Hematopoietic multipotent progenitor cell treated with erythropoietin and hydrocortisone succinate and interleukin-3 and kit ligand, for 4 days (in vitro differentiated cells): ENCODE data around the gene MSL1.

Experiments
- DNase-seq: peaks from one replicate; pipeline ENCODE4 v3.0.0-alpha.2; 2015

Gene MSL1

DNA sequence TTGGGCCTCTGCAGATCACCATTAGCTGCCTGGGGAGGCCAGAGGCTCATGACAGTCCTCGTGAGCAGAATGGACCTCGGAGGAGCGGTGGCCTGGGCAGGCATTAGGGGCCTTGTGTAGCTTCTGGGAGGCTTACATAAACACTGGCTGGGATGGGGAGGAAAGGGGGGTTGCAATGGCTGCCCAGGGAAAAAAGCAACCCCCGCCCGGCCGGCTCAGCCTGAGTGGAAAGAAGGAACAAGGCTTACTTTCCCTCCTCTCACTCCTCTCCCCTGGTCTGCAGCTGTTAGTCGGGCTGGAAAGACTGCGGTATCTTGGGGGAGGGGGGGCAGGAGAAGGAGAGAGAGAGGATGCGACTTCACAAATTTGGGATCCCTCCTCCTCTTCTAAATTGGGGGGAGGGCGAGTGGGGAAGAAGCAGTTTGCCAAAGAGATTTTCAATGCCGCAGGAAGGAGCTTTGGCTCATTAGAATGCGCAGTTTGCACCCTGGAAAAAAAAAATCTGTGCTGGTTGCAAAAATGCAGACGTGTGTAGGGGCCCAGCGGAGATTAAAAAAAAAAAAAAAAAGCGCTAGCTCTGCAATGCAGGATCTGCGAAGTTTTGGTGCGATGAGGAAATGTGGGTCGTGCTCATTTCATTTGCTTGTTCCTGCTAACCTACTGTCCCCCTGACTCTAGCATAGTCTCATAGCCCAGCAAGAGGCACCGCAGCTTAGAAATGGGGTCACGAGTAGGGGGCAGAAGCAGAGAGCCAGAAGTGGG lies 14.8 kb upstream of the MSL1 start:
- DNase-seq = peak; percentile 54

DNA sequence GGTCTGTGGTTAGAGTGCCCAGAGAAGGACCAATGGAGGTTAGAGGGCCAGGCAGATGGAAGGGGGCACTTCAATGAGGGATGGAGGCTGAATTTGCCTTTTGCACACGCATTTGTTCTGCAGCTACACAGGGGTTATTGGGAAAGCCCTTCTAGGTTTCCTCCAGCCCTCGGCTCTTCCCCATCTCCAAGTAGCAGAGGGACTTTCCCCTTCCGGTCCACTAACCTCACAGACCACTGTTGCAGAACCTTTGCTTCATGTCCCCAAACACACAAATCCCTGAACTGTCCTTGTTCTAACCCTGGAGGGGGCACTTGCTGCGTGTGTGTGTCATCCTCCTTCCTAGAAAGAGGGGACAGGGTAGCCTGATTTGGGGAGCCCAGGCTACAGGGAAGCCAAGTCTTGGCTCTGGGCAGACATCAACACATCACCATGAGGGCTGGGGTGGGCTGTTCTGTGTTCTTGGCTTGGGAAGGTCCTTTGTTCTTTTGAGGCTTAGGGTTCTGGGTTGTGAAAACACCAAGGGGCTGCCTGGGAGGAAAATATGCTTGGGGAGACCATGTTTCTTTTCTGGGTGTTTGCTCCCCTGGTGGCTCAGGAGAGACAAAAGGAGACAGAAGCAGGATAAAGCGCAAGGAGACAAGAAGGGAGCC lies 14.1 kb upstream of the MSL1 start:
- peak; percentile 80 for DNase-seq

DNA sequence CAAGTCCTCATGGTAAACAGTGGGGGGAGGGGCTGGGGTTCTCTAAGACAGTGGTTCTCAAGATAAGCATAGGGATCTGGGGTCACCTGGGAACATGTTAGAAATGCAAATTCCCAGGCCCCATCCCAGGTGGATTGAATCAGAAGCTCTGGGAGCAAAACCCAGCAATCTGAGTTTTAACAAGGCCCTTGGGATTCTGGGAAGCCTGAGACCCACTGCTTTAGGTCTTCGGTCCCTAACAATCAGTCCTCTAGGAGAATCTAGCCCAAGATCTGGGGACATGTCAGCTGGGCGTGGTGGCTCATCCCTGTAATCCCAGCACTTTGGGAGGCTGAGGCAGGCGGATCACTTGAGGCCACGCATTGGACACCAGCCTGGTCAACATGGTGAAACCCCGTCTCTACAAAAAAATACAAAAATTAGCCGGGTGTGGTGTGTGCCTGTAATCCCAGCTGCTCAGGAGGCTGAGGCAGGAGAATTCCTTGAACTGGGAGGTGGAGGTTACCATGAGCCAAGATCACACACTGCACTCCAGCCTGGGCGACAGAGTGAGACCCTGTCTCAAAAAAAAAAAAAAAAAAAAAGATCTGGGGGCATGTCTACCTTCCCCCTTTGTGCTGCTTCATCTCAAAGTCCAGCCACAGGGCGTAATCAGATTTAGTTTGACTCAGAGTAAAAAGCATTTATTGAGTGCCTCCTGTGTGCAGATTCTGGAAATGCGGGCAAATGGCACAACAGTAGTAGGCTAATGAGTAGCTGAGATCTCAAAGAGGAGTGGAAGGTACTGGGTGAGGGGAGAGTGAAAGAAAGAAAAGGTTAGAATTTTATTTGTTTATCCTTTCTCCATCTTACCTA lies 12.6 kb upstream of the MSL1 start:
- DNase-seq = peak; percentile 67

DNA sequence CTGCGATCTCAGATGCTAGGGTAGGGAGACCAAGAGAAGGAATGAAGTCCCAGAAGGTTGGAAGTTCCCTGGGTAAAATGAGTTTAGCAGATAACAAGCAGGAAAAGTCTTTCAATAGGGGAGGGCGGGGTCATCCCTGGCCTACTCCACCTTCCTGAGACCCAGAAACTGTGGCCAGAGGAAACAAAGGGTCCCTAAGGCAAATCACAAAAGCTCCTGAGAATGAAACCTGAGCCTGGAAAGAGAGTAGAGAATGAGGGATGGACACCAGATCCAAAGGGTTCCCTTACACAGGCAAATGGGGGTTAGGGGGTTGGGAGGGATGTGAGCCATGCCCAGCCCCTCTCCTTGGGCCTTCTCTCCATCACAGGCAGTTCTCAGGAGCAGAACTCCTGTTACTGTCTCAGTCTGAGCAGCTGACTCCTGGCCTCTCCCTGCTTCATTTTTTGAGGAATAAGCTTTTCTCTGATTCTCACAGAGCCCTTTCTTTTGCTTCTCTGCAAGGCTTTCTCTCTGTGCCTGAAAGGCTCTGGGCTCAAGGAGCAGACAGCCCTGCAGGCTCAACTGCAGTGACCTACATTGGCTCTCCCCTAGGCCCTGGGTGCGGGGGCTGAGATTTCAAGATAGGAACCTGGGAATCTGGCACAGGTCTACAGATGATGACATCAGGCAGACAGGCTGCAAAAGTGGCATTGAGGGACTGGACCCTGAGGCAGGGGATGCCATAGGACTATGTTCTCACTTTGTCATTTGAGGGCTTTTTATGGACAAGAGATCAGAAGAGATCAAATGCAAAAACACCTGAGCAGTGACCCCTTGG lies 11.5 kb upstream of the MSL1 start:
- no peak for DNase-seq

DNA sequence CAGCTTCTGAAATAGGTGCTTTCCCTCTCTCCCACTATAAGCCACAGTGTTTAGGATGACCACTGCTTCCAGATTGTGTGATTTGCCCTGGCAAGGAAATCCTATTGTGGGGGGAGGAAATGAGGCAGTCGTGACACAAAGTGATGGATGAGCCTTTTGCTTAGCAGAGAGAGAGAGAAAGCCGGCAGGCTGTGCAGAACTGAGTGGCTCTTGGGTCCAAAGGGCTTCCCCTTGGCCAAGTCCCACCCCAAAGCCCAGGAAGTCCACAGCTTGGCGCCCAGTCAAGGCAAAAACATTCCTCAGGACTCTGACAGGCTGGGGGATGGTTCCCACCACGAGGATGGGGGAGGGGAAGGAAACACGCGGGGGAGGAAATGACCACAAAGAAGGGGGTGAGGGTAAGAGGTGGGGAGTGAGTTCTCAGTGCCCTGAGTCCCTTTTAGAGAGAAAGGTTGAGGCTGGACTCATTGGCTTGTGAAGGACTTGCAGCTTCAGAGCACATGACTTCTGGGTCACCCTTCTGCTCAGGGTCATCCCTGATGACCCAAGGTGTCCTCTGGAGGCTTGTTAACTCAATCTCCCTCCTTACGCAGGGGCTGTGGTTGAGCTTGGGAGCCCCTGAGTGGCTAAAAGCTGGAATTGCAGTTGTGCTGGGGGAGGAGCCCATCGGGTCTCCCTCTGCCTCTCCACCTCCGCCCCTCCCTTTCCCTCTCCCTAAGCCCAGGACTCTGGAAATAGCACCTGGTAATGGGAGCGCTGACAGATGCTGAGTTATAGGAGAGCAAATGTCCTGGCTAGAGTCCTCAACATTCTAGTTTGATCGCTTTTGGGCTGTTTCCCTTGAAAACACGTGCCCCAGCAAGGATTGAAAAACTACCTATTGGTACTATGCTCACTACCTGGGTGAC lies 10.3 kb upstream of the MSL1 start:
- DNase-seq = peak; percentile 95

DNA sequence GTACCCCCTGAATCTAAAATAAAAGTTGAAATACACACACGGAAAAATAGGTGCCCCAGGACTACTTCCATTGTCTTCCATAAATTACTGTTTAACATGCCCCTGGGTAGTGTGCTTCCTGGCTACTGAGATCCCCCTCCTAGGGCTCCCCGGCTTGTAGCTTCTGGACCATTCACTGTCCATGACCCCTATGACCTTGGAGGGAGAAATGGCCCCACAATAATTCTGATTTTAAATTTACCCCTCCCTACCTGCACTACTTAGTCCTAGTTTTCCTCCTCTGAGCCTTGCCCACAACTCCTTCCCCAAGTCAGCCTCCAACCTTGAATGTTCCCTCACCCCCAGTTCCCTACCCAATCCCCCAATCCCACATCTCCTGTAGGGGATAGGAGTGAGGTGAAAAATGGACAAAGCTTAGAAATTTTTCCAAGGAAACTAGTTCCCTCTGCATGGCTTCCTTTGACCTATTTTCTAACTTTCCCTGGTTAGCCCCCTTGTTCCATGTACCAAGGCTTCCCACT lies 9.5 kb upstream of the MSL1 start:
- no peak for DNase-seq

DNA sequence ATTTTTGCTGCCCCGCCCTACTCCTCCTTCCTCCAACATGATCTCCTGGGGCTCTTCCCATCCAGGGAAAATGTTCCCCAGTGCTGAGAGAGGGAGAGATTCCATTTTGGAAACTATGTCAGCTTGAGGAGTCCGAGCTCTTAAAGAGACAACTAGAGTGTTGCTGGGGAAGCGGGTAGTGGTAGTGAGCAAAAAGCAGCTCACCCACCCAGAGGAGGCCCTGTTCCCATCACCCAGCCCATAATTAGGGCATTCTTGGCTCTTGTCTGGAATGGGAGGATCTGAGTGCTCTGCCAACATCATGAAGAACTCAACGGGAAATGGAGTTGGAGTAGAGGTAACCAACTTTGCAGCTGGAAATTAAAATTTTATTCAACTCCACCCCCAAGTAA lies 9.1 kb upstream of the MSL1 start:
- DNase-seq = no peak

DNA sequence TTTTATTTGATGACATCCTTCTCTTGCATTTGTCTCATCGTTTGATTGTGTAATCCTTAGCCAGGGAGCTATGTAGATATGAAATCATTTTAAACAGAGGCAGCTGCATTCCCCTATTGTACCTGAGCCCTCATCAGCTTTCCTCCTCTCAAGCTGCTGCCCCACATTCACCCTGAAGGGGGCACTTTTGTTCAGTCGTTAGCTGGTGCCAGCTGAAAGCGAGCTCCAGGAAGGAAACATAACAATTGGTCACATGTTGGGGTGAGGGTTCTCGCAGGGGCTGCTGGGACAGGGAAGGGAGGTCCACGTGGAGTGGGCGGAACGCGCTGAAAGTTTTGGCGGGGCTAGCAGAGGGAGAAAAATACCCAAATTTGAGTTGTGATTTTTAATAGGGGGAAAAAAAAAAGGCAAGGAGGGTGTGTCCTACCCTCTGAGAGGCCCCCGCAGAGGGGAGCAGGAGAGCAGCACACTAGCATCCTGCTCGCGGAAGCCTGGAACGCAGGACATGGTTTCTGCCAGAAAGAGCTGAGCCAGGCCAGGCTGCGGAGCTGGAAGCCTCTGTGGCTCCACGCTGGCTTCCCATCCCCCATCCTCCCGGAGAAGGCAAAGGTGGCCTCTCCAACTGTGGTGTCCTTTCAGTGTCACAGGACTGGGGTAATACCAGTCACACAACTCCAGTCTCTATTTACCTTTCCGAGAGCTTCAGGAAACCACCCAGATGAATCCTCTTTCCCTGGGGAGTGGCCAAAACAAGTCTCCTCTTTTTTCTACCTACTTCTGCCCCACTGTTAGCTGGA lies 8.5 kb upstream of the MSL1 start:
- DNase-seq = peak; percentile 99

DNA sequence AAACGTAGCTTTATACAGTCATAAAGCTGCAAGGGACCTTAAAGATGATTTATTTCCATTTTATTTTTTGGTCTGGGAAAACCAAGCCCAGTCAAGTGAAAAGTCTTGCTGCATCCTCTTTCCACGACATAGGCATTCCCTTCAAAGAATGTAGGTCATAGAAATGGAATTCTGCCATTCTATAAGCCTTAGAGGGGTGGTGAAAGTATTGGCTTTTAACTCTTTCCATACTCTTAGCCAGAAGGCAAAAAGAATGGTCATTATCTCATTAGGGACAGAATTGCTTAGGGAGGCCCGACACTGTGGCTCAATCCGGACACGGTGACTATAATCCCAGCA lies 7.9 kb upstream of the MSL1 start:
- no peak for DNase-seq

DNA sequence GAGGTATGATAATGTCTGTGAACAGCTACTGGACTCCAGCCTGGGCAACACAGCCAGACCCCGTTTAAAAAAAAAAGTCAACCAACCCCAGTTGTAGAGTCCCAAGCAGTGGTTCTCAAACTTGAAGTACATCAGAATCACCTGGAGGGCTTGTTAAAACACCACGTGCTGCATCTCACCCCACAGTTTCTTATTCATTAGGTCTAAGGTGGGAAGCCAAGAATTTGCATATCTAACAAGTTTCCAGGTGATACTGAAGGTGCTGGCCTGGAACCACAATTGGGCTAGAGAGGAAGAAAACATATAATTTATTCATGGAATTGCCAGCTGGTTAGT lies 6.7 kb upstream of the MSL1 start:
- DNase-seq = no peak

DNA sequence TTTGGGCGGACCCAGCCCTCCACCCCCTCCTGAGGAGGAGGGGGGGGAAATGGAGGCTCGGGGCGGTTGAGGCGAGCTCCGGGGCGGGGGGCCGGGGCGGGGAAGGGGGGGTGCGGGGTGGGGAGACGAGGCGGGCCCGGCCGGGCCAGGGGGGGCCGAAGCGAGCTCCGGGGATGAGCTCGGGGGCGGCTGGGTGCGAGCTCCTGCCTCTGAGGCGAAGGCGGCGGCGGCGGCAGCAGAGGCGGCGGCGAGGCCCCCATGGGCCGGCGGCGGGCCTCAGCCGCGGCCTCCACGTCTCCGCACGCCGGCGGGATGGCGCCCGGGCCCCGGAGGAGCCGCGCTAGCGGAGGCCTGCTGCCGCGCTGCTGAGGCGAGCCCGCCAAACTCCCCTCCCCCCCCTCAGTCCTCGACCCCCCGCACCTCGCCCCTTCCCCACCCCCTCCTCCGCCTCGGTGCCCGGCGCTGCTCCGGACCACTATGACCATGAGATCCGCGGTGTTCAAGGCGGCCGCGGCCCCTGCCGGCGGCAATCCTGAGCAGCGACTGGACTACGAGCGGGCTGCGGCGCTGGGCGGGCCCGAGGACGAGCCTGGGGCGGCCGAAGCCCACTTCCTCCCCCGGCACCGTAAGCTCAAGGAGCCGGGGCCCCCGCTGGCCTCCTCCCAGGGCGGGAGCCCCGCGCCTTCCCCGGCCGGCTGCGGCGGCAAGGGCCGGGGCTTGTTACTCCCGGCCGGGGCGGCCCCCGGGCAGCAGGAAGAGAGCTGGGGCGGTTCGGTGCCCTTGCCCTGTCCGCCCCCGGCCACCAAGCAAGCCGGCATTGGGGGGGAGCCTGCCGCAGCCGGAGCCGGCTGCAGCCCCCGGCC lies 596 bp downstream of the MSL1 start:
- DNase-seq = peak; percentile 67

DNA sequence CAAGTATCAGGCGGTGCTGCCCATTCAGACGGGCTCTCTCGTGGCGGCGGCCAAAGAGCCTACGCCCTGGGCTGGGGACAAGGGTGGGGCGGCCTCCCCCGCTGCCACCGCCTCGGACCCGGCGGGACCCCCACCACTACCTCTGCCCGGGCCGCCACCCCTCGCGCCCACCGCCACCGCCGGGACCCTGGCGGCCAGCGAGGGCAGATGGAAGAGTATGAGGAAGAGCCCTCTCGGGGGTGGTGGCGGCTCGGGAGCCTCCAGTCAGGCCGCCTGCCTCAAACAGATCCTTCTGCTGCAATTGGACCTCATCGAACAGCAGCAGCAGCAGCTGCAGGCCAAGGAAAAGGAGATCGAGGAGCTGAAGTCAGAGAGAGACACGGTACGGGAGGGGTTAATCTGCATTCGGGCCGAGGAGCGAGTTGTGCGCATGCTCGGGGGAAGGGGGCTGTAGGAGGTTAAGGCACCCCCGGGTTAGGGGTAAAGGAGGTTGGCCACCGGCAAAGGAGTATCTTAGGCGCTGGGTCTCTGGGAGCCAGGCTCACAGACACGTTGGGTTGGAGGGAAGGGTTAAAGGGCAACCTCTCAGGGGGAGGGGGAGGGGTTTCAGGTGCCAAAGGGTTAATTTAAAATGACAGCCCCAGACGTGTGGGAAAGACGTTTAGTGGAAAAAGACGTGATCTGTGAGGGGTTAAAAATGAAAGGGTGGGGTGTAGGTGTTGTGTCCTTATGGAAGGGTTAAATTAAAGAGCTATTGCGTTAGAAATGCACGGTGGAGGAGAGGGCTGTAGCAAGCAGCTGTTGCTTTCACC lies 1.4 kb downstream of the MSL1 start:
- DNase-seq = peak; percentile 74

DNA sequence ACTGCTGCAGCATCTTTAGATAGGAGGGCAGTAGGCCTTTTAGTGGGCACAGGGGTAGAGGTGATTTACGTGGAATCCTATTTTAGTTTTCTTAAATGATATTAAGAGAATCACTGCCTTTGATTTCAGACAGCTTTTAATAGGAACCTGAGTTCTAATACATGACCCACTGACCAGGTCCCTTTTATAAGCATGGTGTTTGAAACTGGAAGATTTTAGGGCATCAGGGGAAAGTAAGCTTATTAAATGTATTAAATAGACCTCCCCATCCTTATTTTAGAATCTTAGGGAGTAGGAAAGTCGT lies 2.0 kb downstream of the MSL1 start:
- DNase-seq = no peak

DNA sequence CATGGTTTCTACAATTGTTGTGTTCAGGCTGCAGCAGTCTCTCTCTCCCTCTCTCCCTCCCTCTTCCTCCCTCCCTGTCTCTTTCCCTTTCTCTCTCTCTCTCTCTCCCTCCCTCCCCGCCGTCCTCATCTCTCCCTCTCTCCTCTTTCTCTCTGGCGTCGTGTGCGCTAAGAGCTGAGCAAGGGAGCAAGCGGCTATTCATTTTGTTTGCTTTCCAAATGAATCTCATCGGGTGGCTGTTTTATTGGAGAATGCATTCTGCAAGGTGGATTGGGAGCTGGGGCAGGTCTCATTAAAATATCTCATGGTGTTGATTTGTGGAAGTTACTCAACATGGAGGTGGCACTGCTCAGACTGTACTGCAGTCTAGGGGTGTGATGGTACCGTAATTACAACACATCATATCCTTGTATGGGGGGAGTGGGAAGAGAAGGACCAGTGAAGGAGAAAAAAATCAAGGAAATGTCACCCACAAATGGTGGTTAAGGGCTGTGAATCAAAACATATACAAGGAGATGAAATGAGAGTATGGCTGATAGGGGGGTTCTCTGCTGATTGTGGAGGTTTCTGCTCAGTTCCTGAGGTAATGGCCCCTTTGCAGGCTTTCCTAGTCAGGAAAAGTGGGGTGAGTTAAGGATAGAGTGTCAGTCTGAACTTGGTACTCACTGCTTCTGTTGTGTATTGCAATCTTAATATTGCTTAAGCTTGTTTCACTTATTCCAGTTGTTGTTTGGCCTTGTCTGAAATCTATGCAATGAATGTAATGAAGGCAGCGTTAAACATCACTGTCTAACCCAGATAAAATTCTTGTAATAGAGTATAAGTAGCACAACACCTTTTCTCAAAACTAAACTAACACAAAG lies 2.7 kb downstream of the MSL1 start:
- DNase-seq = no peak

DNA sequence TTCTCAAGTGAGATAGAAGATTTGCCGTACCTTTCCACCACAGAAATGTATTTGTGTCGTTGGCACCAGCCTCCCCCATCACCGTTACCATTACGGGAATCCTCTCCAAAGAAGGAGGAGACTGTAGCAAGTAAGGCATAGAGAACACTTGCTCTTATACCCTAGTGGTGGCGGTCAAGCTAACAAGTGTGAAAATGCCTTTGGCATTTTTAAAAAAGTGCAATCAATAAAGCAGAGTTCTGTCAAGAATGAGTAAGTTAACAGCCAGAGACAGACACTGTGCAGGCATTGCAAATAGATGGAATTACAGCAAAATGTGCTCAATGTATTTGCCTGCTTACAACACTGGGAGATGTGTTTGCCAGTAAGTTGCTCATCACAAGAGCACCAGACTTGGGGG lies 7.7 kb downstream of the MSL1 start:
- DNase-seq = peak; percentile 44

DNA sequence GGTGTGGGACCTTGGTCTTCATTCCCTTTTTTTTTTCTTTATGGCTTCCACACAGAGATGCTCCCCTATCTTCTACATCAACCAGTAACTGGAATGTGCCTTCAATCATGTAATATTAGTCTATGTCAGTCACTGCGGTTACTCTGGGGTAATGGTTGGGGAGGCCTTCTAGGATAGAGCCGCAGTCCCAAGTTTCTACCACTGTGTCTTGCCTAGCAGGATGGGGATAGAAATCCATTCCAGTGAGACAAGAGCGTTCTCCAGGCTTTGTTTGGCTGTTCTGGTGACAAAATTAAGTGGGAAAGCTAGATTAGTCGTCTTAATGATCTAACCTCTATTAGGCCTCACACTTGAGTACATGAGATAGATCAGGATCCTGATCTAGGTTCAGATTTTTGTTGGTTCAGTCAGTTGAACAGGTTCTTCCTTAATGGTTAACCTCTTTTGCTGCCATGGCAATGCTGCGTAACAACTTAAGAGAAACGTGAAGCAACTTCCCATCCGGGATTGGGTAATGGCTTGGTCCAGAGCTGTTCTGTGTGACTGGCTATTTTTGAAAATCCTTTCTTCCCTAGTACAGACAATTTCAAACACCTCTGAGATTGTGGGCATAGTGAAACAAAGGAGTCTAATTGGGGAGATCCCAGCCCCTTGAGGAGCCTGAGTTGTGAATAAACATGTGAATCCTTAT lies 8.7 kb downstream of the MSL1 start:
- DNase-seq = peak; percentile 82

DNA sequence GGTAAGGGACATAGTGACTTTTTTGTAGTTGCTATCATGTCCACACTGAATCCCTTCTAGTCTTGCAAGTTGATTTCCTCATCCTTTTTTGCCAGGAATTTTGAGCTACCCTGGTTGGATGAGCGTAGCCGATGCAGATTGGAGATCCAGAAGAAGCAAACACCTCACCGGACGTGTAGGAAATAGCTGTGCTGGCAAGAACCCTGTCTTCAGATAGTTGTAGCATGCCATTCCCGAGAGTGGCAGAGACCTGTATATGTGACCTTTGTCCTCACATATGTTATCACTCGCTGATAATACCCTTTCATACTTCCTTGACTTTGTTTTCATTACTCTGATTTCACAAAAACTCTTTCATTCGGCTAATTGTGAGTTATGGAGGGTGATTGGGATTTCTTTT lies 12.4 kb downstream of the MSL1 start:
- no peak for DNase-seq

DNA sequence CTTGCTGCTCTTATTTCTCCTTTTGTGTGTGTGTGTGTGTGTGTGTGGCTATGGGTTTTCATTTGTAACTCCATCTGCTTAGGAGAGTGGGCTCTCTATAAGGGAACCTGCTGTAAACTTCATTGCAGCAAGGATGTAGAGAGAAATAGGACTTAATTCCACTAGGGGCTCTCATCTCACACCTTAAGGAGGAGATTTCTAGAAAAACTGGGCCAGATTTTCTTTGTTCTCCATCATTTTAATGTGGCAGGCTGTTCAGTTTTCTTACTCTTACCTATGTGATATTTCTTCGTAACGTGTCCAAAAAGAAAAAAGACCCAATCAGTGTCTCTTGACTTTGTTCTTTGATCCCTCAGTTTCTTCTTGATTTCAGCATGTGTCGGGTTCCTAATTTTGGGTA lies 14.0 kb downstream of the MSL1 start:
- DNase-seq = no peak
